ENCODE measurements around the gene RADX. TPM values are rescaled to one million over a fixed set of nuclear protein-coding genes. Genes with fewer than 3 reads are reported as not detected.

The RADX gene
- total and polyA plus RNA-seq, 2 donors (not counting 3 experiments of a cell fraction or from before 2014, with no cell fraction given) = 0.12 TPM; not detected in 1

DNA sequence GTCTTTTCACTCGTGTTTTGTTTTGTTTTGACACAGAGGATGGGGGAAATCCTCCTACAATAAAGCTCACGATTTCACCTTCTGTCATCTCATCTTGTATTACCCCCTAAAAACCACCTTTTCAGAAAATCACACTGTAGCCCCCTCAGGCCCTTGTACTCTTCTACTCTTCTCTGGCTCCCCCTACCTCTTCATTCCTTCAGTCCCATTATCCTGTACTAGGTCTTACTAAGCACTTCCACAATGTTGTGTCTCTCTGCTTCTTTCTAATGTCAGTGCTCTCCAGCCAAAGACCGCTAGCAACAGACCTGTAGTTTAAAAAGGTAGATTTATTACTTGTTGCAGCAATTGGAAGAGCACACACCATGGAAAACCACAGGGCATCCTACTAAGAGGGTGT, 84.7 kb downstream of the RADX start:
- no peaks in the 10 kb centered on the region for H4K20me1 ChIP-seq (replicated peaks; ENCODE audit: control insufficient read depth, extremely low read depth, insufficient read depth, low read length)
- H3K27me3 ChIP-seq (ENCODE audit: control insufficient read depth in 2 of 2, insufficient read depth in 2 of 2, low read length in 2 of 2) = no peaks in the 10 kb centered on the region
- no peak overlapping the region for H3K9ac ChIP-seq (replicated peaks; ENCODE audit: extremely low read depth, insufficient read depth, low read length)
- no peaks in the 10 kb centered on the region for H3K79me2 ChIP-seq (ENCODE audit: control insufficient read depth, insufficient read depth, low read length)
- H3K4me2 ChIP-seq (ENCODE audit: insufficient read depth, low read length) = no peak overlapping the region
- no peak overlapping the region for H3K27ac ChIP-seq (ENCODE audit: insufficient read depth, low read depth, low read length)
- no peaks in the 10 kb centered on the region for H3K4me1 ChIP-seq (ENCODE audit: control insufficient read depth, extremely low read depth, insufficient read depth, low read length)
- CTCF ChIA-PET = no interaction called here
- intact Hi-C loops (cut with micrococcal nuclease) (no loop called here), dilution Hi-C loops (cut with MboI; ENCODE audit: extremely low pct_ligation_motif_present, low sequenced_read_pairs) (no loop called here)
- DNase-seq (ENCODE audit: low read depth, low spot score) (no peak), FAIRE-seq (peak; percentile 15)
- POLR2A ChIA-PET = no interaction called here
- H2AFZ ChIP-seq (ENCODE audit: low read depth, low read length) = no peak overlapping the region
- TF ChIP-seq POLR2A (IDR thresholded peaks at IDR 0.05; ENCODE audit: low read depth, low read length) = no peak
- no peak for TF ChIP-seq JUN (IDR thresholded peaks at IDR 0.05; ENCODE audit: borderline replicate concordance, insufficient read depth, insufficient read length, low read depth)
- no peak for TF ChIP-seq EZH2 (IDR thresholded peaks at IDR 0.05; ENCODE audit: borderline replicate concordance, low read depth, low read length, severe bottlenecking)
- TF ChIP-seq GATA2 (IDR thresholded peaks at IDR 0.05; ENCODE audit: insufficient read depth, insufficient read length, low read depth, low read length) = no peak
- TF ChIP-seq FOS (IDR thresholded peaks at IDR 0.05; ENCODE audit: borderline replicate concordance, insufficient read depth, low read length) = no peak
- TF ChIP-seq, protein P1, sequence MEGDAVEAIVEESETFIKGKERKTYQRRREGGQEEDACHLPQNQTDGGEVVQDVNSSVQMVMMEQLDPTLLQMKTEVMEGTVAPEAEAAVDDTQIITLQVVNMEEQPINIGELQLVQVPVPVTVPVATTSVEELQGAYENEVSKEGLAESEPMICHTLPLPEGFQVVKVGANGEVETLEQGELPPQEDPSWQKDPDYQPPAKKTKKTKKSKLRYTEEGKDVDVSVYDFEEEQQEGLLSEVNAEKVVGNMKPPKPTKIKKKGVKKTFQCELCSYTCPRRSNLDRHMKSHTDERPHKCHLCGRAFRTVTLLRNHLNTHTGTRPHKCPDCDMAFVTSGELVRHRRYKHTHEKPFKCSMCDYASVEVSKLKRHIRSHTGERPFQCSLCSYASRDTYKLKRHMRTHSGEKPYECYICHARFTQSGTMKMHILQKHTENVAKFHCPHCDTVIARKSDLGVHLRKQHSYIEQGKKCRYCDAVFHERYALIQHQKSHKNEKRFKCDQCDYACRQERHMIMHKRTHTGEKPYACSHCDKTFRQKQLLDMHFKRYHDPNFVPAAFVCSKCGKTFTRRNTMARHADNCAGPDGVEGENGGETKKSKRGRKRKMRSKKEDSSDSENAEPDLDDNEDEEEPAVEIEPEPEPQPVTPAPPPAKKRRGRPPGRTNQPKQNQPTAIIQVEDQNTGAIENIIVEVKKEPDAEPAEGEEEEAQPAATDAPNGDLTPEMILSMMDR (IDR thresholded peaks at IDR 0.05; ENCODE audit: extremely low read depth in 1 of 2, insufficient read depth in 1 of 2, low read depth in 1 of 2, low read length in 2 of 2) = no peak
- TF ChIP-seq, protein P2, sequence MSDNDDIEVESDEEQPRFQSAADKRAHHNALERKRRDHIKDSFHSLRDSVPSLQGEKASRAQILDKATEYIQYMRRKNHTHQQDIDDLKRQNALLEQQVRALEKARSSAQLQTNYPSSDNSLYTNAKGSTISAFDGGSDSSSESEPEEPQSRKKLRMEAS (IDR thresholded peaks at IDR 0.05; ENCODE audit: insufficient read depth, insufficient read length) = no peak
- no peak for TF ChIP-seq POLR2AphosphoS5 (IDR thresholded peaks at IDR 0.05; ENCODE audit: insufficient read depth, low read depth, low read length)
- H3K9me3 ChIP-seq (replicated peaks; ENCODE audit: control insufficient read depth, insufficient read depth, low read length) = no peaks in the 10 kb centered on the region
- no peaks in the 10 kb centered on the region for H3K36me3 ChIP-seq (ENCODE audit: control insufficient read depth in 2 of 2, extremely low read depth in 1 of 2, insufficient read depth in 2 of 2, low read length in 2 of 2)
- no TSS peak for BruUV-seq (replicated peaks)
- no peak overlapping the region for H3K4me3 ChIP-seq (replicated peaks in 1 of 3; ENCODE audit: insufficient read depth in 1 of 3, low read depth in 1 of 3, low read length in 3 of 3)
- H3K9me1 ChIP-seq (replicated peaks; ENCODE audit: control insufficient read depth, extremely low read depth, insufficient read depth, low read length) = no peaks in the 10 kb centered on the region

Data from endothelial cell of umbilical vein (primary cell).